Measurements from ENCODE around the gene PTP4A2. TPM values are rescaled to one million over a fixed set of nuclear protein-coding genes. Genes with fewer than 3 reads are reported as not detected.
"Not testable (repeated sequence)": the region's sequence is repeated elsewhere in the genome, so short reads cannot be mapped to it uniquely, and the experiment has no call there.

Gene PTP4A2
- total RNA-seq, 2 donors from 2014 or later, result 240 to 332 TPM

DNA sequence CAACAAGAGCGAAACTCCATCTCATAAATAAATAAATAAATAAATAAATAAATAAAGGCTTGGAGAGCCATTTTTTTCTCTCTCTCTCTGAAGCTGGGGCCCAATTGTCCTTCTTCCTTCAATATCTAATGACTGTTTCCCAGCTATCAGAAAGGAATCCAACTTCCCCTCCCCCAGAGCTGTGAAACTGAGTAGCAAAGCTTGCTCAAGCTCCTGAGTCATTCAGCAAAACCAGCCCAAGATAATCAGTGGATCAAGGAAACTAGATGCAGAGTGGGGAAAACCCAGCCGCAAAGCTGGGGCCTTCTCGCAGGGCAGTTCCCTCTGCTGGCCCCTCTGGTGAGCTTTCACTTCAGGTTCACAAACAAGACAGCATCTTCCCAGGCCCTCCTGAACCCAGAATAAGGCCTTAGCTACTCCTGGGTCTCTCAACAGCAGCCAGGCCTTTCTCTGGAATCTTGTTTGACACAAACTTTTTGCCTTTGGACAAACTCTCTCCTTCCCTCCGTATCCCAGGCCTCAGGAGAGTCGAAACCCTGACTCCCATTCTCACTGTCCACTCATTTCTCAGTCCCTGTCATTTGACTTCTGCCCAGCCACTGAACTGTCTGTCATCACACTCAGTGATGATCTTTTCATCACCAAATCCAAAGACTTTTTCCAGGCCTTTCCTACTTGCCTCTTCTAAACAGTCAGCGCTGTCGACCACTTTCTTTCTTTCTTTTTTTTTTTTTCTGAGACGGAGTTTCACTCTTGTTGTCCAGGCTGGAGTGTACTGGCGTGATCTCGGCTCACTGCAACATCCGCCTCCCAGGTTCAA lies 18.0 kb upstream of the PTP4A2 start:
- no peak overlapping the region for H3K4me3 ChIP-seq

DNA sequence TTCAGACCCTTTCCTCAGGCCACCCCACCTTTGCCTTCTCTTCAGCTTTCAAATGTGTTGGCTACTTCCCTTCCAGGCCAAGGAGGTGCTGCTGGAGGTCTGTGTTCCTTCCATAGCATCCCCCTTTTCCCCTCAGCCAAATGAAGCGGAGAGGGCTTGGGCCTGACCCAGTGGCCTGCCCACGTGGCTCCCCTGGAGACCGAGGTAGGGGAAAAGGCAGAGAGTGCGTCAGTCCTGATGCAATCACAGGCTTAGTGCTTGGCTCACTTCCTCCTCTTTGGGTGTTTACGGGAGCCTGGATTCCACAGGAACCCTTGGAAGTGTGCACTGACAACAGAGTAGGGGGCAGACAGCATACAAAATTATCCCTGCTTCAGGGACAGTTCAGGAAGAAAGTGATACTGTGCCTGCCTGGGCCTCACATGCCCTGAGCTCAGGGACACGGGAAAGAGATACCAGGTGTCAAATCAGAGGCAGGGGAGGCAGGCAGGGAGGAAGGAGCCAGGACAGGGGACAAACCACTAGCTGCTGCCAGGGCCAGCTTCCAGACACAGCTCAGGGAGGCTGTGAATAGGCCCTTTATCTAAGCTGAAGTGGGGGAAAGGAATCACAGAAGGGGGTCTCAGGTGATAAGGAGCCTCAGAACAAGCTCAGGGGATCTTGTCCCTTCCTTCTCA lies 16.6 kb upstream of the PTP4A2 start:
- no peak overlapping the region for H3K4me3 ChIP-seq
- intact Hi-C loops (cut with DNase I), result no loop called here

More for the DNA sequence above, 18.0 kb upstream of the PTP4A2 start:
- TF ChIP-seq CTCF (IDR thresholded peaks at IDR 0.05), result peak; percentile 14
- Histone ChIP-seq H3K4me1 (peaks cover 21% of the 10 kb centered on the region), H3K27ac (peak overlapping the region; percentile 91), H3K36me3 (no peaks in the 10 kb centered on the region), H3K27me3 (no peaks in the 10 kb centered on the region), H3K9ac (ENCODE audit: low read depth in 2 of 2, low read length in 2 of 2) (peak overlapping the region; percentile 46 to 55), H3K9me3 (no peaks in the 10 kb centered on the region)
- peak; percentile 80 for DNase-seq
- intact Hi-C loops (cut with DNase I), result no loop called here

GRCh38 chr1:31952825-31953220 lies 14.7 kb upstream of the PTP4A2 start:
- DNase-seq, result no peak
- no peak overlapping the region for H3K27ac ChIP-seq
- TF ChIP-seq CTCF (IDR thresholded peaks at IDR 0.05), result no peak
- no peaks in the 10 kb centered on the region for H3K27me3 ChIP-seq
- H3K9me3 ChIP-seq, result no peaks in the 10 kb centered on the region
- no peak overlapping the region for H3K9ac ChIP-seq (ENCODE audit: low read depth in 2 of 2, low read length in 2 of 2)
- no peaks in the 10 kb centered on the region for H3K36me3 ChIP-seq
- H3K4me1 ChIP-seq, result peaks cover 21% of the 10 kb centered on the region
- H3K4me3 ChIP-seq, result no peak overlapping the region
- intact Hi-C loops (cut with DNase I), result no loop called here

More for the DNA sequence above, 16.6 kb upstream of the PTP4A2 start:
- peak overlapping the region; percentile 91 for H3K27ac ChIP-seq
- H3K27me3 ChIP-seq, result no peaks in the 10 kb centered on the region
- H3K9me3 ChIP-seq, result no peaks in the 10 kb centered on the region
- TF ChIP-seq CTCF (IDR thresholded peaks at IDR 0.05), result no peak
- DNase-seq, result peak; percentile 77
- peaks cover 21% of the 10 kb centered on the region for H3K4me1 ChIP-seq
- peak overlapping the region; percentile 57 to 78 for H3K9ac ChIP-seq (ENCODE audit: low read depth in 2 of 2, low read length in 2 of 2)
- H3K36me3 ChIP-seq, result no peaks in the 10 kb centered on the region

DNA sequence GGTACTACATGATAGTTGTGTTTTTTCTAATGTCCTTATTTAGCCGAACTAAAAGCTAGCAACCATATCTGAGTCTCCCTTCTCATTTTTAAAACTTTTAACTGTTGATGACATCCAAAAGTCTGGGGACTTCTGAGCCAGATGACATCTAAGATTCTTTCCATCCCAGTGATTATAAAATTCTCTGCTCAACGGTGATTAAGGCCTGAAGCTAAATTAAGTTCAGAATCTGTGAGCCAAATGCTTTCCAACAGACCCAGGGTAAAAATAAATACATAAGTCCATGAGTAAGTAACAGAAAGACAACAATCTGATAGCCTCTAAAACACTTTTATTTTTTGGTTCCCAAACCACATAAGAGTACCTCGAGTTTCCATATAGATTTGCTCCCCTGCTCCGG lies 13.1 kb upstream of the PTP4A2 start:
- H3K27ac ChIP-seq, result no peak overlapping the region
- no peaks in the 10 kb centered on the region for H3K27me3 ChIP-seq
- no peaks in the 10 kb centered on the region for H3K9me3 ChIP-seq
- H3K4me1 ChIP-seq, result peaks cover 16% of the 10 kb centered on the region
- no peak overlapping the region for H3K9ac ChIP-seq (ENCODE audit: low read depth in 2 of 2, low read length in 2 of 2)
- intact Hi-C loops (cut with DNase I), result no loop called here
- DNase-seq, result no peak
- no peaks in the 10 kb centered on the region for H3K36me3 ChIP-seq
- no peak overlapping the region for H3K4me3 ChIP-seq
- no peak for TF ChIP-seq CTCF (IDR thresholded peaks at IDR 0.05)

- H3K4me1 ChIP-seq, result peaks cover 13% of the 10 kb centered on the region
- no peaks in the 10 kb centered on the region for H3K27me3 ChIP-seq
- H3K36me3 ChIP-seq, result no peaks in the 10 kb centered on the region
- TF ChIP-seq CTCF (IDR thresholded peaks at IDR 0.05), result no peak
- intact Hi-C loops (cut with DNase I), result no loop called here
- H3K9ac ChIP-seq (ENCODE audit: low read depth in 2 of 2, low read length in 2 of 2), result no peak overlapping the region
- H3K4me3 ChIP-seq, result no peak overlapping the region
- no peak overlapping the region for H3K27ac ChIP-seq
- DNase-seq, result no peak
- H3K9me3 ChIP-seq, result no peaks in the 10 kb centered on the region
Measured at GRCh38 chr1:31949862-31950261, 11.7 kb upstream of the PTP4A2 start.

DNA sequence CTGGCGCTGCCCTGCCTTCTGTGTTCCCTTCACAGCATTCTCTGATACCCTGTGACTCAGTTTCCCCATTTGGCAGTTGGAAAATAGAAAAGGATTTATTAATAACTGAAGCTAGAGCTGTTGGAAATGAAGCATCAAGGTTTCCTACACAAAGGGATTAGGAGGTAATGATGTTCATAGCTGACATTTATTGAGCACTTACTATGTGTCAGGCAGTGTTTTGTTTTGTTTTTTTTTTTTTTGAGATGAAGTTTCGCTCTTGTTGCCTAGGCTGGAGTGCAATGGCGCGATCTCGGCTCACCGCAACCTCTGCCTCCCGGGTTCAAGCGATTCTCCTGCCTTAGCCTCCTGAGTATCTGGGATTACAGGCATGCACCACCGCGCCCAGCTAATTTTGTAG lies 7.5 kb upstream of the PTP4A2 start:
- H3K27ac ChIP-seq; H3K4me3 ChIP-seq; intact Hi-C loops (cut with DNase I); H3K9ac ChIP-seq (ENCODE audit: low read depth in 2 of 2, low read length in 2 of 2); H3K36me3 ChIP-seq; H3K27me3 ChIP-seq; DNase-seq; H3K9me3 ChIP-seq: not testable (repeated sequence)
- peaks cover 16% of the 10 kb centered on the region for H3K4me1 ChIP-seq

All from colonic mucosa (tissue), 4 donors.